OCI-LY7 (cell line): ENCODE data around the gene HMCN1. TPM values are rescaled to one million over a fixed set of nuclear protein-coding genes. Genes with fewer than 3 reads are reported as not detected.

ENCODE experiments used
- BruUV-seq: library from RNA; stranded (reverse); fragments of 400-500 nt; replicated peaks from 2 replicates; lab custom pipeline; 2021; lab: Mats Ljungman, UMichigan
- CTCF ChIA-PET: fragments of 300-600 bp; sonication (Branson Sonifier 250); formaldehyde crosslinking; loops from one replicate; lab custom pipeline; 2022; ENCODE audit warnings: antibody characterized with exemption; ENCODE audit not compliant: unreplicated experiment; lab: Charles Lee
- POLR2A ChIA-PET: fragments of 300-600 bp; sonication (Branson Sonifier 250); formaldehyde crosslinking; loops from one replicate; lab custom pipeline; 2022; ENCODE audit warnings: antibody characterized with exemption; lab: Charles Lee
- DNase-seq: peaks from one replicate; pipeline ENCODE4 v3.0.0-alpha.2; 2015; ENCODE audit warnings: low spot score
- H2AFZ ChIP-seq: fragments of 200-600 bp; sonication (generic), shearing (Covaris generic); 2 replicates; pipeline ENCODE4 v1.6.1; 2014; ENCODE audit warnings: mild to moderate bottlenecking, antibody characterized with exemption, low read length, moderate library complexity
- H3K27ac ChIP-seq: fragments of 200-600 bp; sonication (generic); 2 replicates; pipeline ENCODE4 v1.5.1; 2014; ENCODE audit warnings: mixed run types, low read depth, mild to moderate bottlenecking, moderate library complexity, low read length, inconsistent platforms; ENCODE audit not compliant: poor library complexity, severe bottlenecking
- H3K36me3 ChIP-seq: fragments of 200-600 bp; sonication (generic); 2 replicates; pipeline ENCODE4 v1.6.1; 2014; ENCODE audit warnings: mild to moderate bottlenecking, antibody characterized with exemption, low read length, moderate library complexity, mixed read lengths; ENCODE audit not compliant: insufficient read depth
- H3K4me1 ChIP-seq: fragments of 200-600 bp; sonication (generic); 2 replicates; pipeline ENCODE4 v1.5.1; 2014; ENCODE audit warnings: mild to moderate bottlenecking, low read length; ENCODE audit not compliant: insufficient read depth, poor library complexity, severe bottlenecking
- H3K4me2 ChIP-seq: fragments of 200-600 bp; sonication (generic); 2 replicates; pipeline ENCODE4 v1.6.1; 2014; ENCODE audit warnings: mild to moderate bottlenecking, low read length
- H3K4me3 ChIP-seq: fragments of 200-600 bp; sonication (generic); 2 replicates; pipeline ENCODE4 v1.5.1; 2014; ENCODE audit warnings: mild to moderate bottlenecking, low read depth, low read length; ENCODE audit not compliant: poor library complexity, severe bottlenecking
- H3K79me2 ChIP-seq: fragments of 200-600 bp; sonication (generic); 2 replicates; pipeline ENCODE4 v1.6.1; 2016; ENCODE audit warnings: low read depth, mild to moderate bottlenecking, low read length, moderate library complexity, mixed read lengths; ENCODE audit not compliant: insufficient read depth
- H3K9me2 ChIP-seq: fragments of 200-600 bp; sonication (generic); 2 replicates; pipeline ENCODE4 v1.6.1; 2016; ENCODE audit warnings: mild to moderate bottlenecking, low read length, mixed read lengths; ENCODE audit not compliant: insufficient read depth
- H3K9me3 ChIP-seq: fragments of 200-600 bp; sonication (generic); 2 replicates; pipeline ENCODE4 v1.6.1; 2014; ENCODE audit warnings: mild to moderate bottlenecking, mixed run types, low read length, mixed read lengths
- H4K20me1 ChIP-seq: fragments of 200-600 bp; sonication (generic); 2 replicates; pipeline ENCODE4 v1.6.1; 2014; ENCODE audit warnings: mild to moderate bottlenecking, antibody characterized with exemption, low read length, moderate library complexity, mixed read lengths; ENCODE audit not compliant: insufficient read depth
- CTCF ChIP-seq: fragments of 200-600 bp; sonication (generic); conservative IDR thresholded peaks from 2 replicates; pipeline ENCODE4 v1.5.1; 2014; ENCODE audit warnings: mild to moderate bottlenecking, antibody characterized with exemption, low read length, moderate library complexity, mixed read lengths
- EZH2phosphoT487 ChIP-seq: fragments of 200-600 bp; sonication (generic); IDR thresholded peaks from 2 replicates; pipeline ENCODE4 v1.6.1; 2018; ENCODE audit warnings: low read depth, borderline replicate concordance, mild to moderate bottlenecking, mixed run types, antibody characterized with exemption, low read length, moderate library complexity, mixed read lengths
- intact Hi-C: fragments of 100-400 bp; cut with micrococcal nuclease; formaldehyde crosslinking; loops from one replicate; pipeline ENCODE4 v1.10.0; 2022; ENCODE audit not compliant: unreplicated experiment
- total RNA-seq, 2 experiments: library from RNA; depleted of rRNA in 1 of 2; stranded (reverse); fragments of >200 nt in 1 of 2; shearing (Covaris generic) in 1 of 2; gene quantifications; 2 replicates each; pipeline ENCODE4 v1.2.3, GENCODE V29; 2014 to 2022

The HMCN1 gene
- total RNA-seq, 2 experiments from 2014 or later = 0.02 TPM; not detected in 1

GRCh38 chr1:185998391-185998790 is 264.2 kb downstream of the HMCN1 start:
- Histone ChIP-seq H3K4me1 (no peaks in the 10 kb centered on the region), H4K20me1 (no peaks in the 10 kb centered on the region), H3K4me3 (no peak overlapping the region), H3K9me2 (no peaks in the 10 kb centered on the region), H3K9me3 (no peaks in the 10 kb centered on the region), H3K79me2 (no peaks in the 10 kb centered on the region), H3K4me2 (no peak overlapping the region), H3K27ac (no peak overlapping the region), H2AFZ (no peak overlapping the region), H3K36me3 (no peaks in the 10 kb centered on the region)
- DNase-seq = no peak
- TF ChIP-seq CTCF (no peak), EZH2phosphoT487 (no peak)
- ChIA-PET POLR2A (no interaction called here), CTCF (no interaction called here)
- intact Hi-C loops = loop anchor here (10.0 kb wide), 1 partner anchor 216 kb away; no protein-coding TSS in a partner anchor
- no TSS peak for BruUV-seq

- POLR2A ChIA-PET = interaction anchor here (0.6 kb wide), 1 partner anchor 1068 kb away, joined by 6 read pairs; no protein-coding TSS in a partner anchor
- H4K20me1 ChIP-seq = no peaks in the 10 kb centered on the region
These were observed 268.2 kb downstream of the HMCN1 start for GRCh38 chr1:186002406-186002805.

GRCh38 chr1:186009039-186009737 is 275.0 kb downstream of the HMCN1 start:
- intact Hi-C loops = no loop called here

More at GRCh38 chr1:186002406-186002805, 268.2 kb downstream of the HMCN1 start:
- no peaks in the 10 kb centered on the region for H3K79me2 ChIP-seq
- no peak overlapping the region for H3K27ac ChIP-seq
- no peaks in the 10 kb centered on the region for H3K36me3 ChIP-seq
- CTCF ChIA-PET = no interaction called here
- intact Hi-C loops = no loop called here
- DNase-seq = no peak
- H3K9me2 ChIP-seq = no peaks in the 10 kb centered on the region
- H3K4me1 ChIP-seq = no peaks in the 10 kb centered on the region
- no peaks in the 10 kb centered on the region for H3K9me3 ChIP-seq
- H2AFZ ChIP-seq = no peak overlapping the region
- H3K4me3 ChIP-seq = no peak overlapping the region
- no peak overlapping the region for H3K4me2 ChIP-seq
- BruUV-seq = no TSS peak
- TF ChIP-seq EZH2phosphoT487 = no peak

More at GRCh38 chr1:186009039-186009737, 275.0 kb downstream of the HMCN1 start:
- Histone ChIP-seq H3K9me3 (no peaks in the 10 kb centered on the region), H3K27ac (no peak overlapping the region), H3K4me2 (no peak overlapping the region), H3K4me1 (no peaks in the 10 kb centered on the region), H3K4me3 (no peak overlapping the region), H3K9me2 (no peaks in the 10 kb centered on the region), H3K79me2 (no peaks in the 10 kb centered on the region), H3K36me3 (no peaks in the 10 kb centered on the region), H2AFZ (no peak overlapping the region), H4K20me1 (no peaks in the 10 kb centered on the region)
- POLR2A ChIA-PET = interaction anchor here (0.7 to 0.9 kb wide), 3 partner anchors 158 to 727 kb away, joined by 3 read pairs; no protein-coding TSS in a partner anchor
- TF ChIP-seq EZH2phosphoT487 = no peak
- TF ChIP-seq CTCF = no peak
- BruUV-seq = no TSS peak
- CTCF ChIA-PET = interaction anchor here (0.7 kb wide), 1 partner anchor 22 kb away, joined by 3 read pairs; no protein-coding TSS in a partner anchor
- no peak for DNase-seq
